OCI-LY7 (cell line): ENCODE results near the gene VAT1. TPM values are rescaled to one million over a fixed set of nuclear protein-coding genes. Genes with fewer than 3 reads are reported as not detected.

ENCODE experiments used
- BruUV-seq: library from RNA; stranded (reverse); fragments of 400-500 nt; replicated peaks from 2 replicates; lab custom pipeline; 2021; lab: Mats Ljungman, UMichigan
- CTCF ChIA-PET: fragments of 300-600 bp; sonication (Branson Sonifier 250); formaldehyde crosslinking; loops from one replicate; lab custom pipeline; 2022; ENCODE audit warnings: antibody characterized with exemption; ENCODE audit not compliant: unreplicated experiment; lab: Charles Lee
- POLR2A ChIA-PET: fragments of 300-600 bp; sonication (Branson Sonifier 250); formaldehyde crosslinking; loops from one replicate; lab custom pipeline; 2022; ENCODE audit warnings: antibody characterized with exemption; lab: Charles Lee
- DNase-seq: peaks from one replicate; pipeline ENCODE4 v3.0.0-alpha.2; 2015; ENCODE audit warnings: low spot score
- H2AFZ ChIP-seq: fragments of 200-600 bp; sonication (generic), shearing (Covaris generic); 2 replicates; pipeline ENCODE4 v1.6.1; 2014; ENCODE audit warnings: mild to moderate bottlenecking, antibody characterized with exemption, low read length, moderate library complexity
- H3K27ac ChIP-seq: fragments of 200-600 bp; sonication (generic); 2 replicates; pipeline ENCODE4 v1.5.1; 2014; ENCODE audit warnings: mixed run types, low read depth, mild to moderate bottlenecking, moderate library complexity, low read length, inconsistent platforms; ENCODE audit not compliant: poor library complexity, severe bottlenecking
- H3K36me3 ChIP-seq: fragments of 200-600 bp; sonication (generic); 2 replicates; pipeline ENCODE4 v1.6.1; 2014; ENCODE audit warnings: mild to moderate bottlenecking, antibody characterized with exemption, low read length, moderate library complexity, mixed read lengths; ENCODE audit not compliant: insufficient read depth
- H3K4me1 ChIP-seq: fragments of 200-600 bp; sonication (generic); 2 replicates; pipeline ENCODE4 v1.5.1; 2014; ENCODE audit warnings: mild to moderate bottlenecking, low read length; ENCODE audit not compliant: insufficient read depth, poor library complexity, severe bottlenecking
- H3K4me2 ChIP-seq: fragments of 200-600 bp; sonication (generic); 2 replicates; pipeline ENCODE4 v1.6.1; 2014; ENCODE audit warnings: mild to moderate bottlenecking, low read length
- H3K4me3 ChIP-seq: fragments of 200-600 bp; sonication (generic); 2 replicates; pipeline ENCODE4 v1.5.1; 2014; ENCODE audit warnings: mild to moderate bottlenecking, low read depth, low read length; ENCODE audit not compliant: poor library complexity, severe bottlenecking
- H3K79me2 ChIP-seq: fragments of 200-600 bp; sonication (generic); 2 replicates; pipeline ENCODE4 v1.6.1; 2016; ENCODE audit warnings: low read depth, mild to moderate bottlenecking, low read length, moderate library complexity, mixed read lengths; ENCODE audit not compliant: insufficient read depth
- H3K9me2 ChIP-seq: fragments of 200-600 bp; sonication (generic); 2 replicates; pipeline ENCODE4 v1.6.1; 2016; ENCODE audit warnings: mild to moderate bottlenecking, low read length, mixed read lengths; ENCODE audit not compliant: insufficient read depth
- H3K9me3 ChIP-seq: fragments of 200-600 bp; sonication (generic); 2 replicates; pipeline ENCODE4 v1.6.1; 2014; ENCODE audit warnings: mild to moderate bottlenecking, mixed run types, low read length, mixed read lengths
- H4K20me1 ChIP-seq: fragments of 200-600 bp; sonication (generic); 2 replicates; pipeline ENCODE4 v1.6.1; 2014; ENCODE audit warnings: mild to moderate bottlenecking, antibody characterized with exemption, low read length, moderate library complexity, mixed read lengths; ENCODE audit not compliant: insufficient read depth
- CTCF ChIP-seq: fragments of 200-600 bp; sonication (generic); conservative IDR thresholded peaks from 2 replicates; pipeline ENCODE4 v1.5.1; 2014; ENCODE audit warnings: mild to moderate bottlenecking, antibody characterized with exemption, low read length, moderate library complexity, mixed read lengths
- EZH2phosphoT487 ChIP-seq: fragments of 200-600 bp; sonication (generic); IDR thresholded peaks from 2 replicates; pipeline ENCODE4 v1.6.1; 2018; ENCODE audit warnings: low read depth, borderline replicate concordance, mild to moderate bottlenecking, mixed run types, antibody characterized with exemption, low read length, moderate library complexity, mixed read lengths
- intact Hi-C: fragments of 100-400 bp; cut with micrococcal nuclease; formaldehyde crosslinking; loops from one replicate; pipeline ENCODE4 v1.10.0; 2022; ENCODE audit not compliant: unreplicated experiment
- total RNA-seq, 2 experiments: library from RNA; depleted of rRNA in 1 of 2; stranded (reverse); fragments of >200 nt in 1 of 2; shearing (Covaris generic) in 1 of 2; gene quantifications; 2 replicates each; pipeline ENCODE4 v1.2.3, GENCODE V29; 2014 to 2022

Gene VAT1
- total RNA-seq, 2 experiments from 2014 or later, result 26.2 to 51.3 TPM

- H2AFZ ChIP-seq, result no peak overlapping the region
- no peak for DNase-seq
- peaks cover 9% of the 10 kb centered on the region for H3K4me1 ChIP-seq
- no peak overlapping the region for H3K4me3 ChIP-seq
- no peak overlapping the region for H3K4me2 ChIP-seq
- no peaks in the 10 kb centered on the region for H3K9me3 ChIP-seq
- no TSS peak for BruUV-seq
- no peaks in the 10 kb centered on the region for H3K9me2 ChIP-seq
- no peak for TF ChIP-seq EZH2phosphoT487
- H3K27ac ChIP-seq, result no peak overlapping the region
- CTCF ChIA-PET, result no interaction called here
- intact Hi-C loops, result no loop called here
- no peaks in the 10 kb centered on the region for H3K79me2 ChIP-seq
- no peaks in the 10 kb centered on the region for H4K20me1 ChIP-seq
- H3K36me3 ChIP-seq, result no peaks in the 10 kb centered on the region
- POLR2A ChIA-PET, result interaction anchor here (0.7 kb wide), 2 partner anchors 14 to 20 kb away, joined by 3 read pairs; no protein-coding TSS in a partner anchor
Observed at GRCh38 chr17:43018008-43018853, 4.0 kb downstream of the VAT1 start.

- POLR2A ChIA-PET, result no interaction called here
- CTCF ChIA-PET, result no interaction called here
Observed at GRCh38 chr17:43016216-43016615, 6.0 kb downstream of the VAT1 start.

GRCh38 chr17:43015579-43015978 is 6.6 kb downstream of the VAT1 start:
- Histone ChIP-seq H3K4me3 (no peak overlapping the region), H4K20me1 (no peaks in the 10 kb centered on the region), H3K4me1 (no peaks in the 10 kb centered on the region), H3K4me2 (no peak overlapping the region), H3K9me2 (no peaks in the 10 kb centered on the region), H2AFZ (no peak overlapping the region), H3K9me3 (no peaks in the 10 kb centered on the region), H3K27ac (no peak overlapping the region), H3K79me2 (no peaks in the 10 kb centered on the region), H3K36me3 (no peaks in the 10 kb centered on the region)
- TF ChIP-seq CTCF, result no peak
- no peak for TF ChIP-seq EZH2phosphoT487
- intact Hi-C loops, result no loop called here
- BruUV-seq, result no TSS peak
- DNase-seq, result no peak
- POLR2A ChIA-PET, result no interaction called here
- CTCF ChIA-PET, result no interaction called here

More at GRCh38 chr17:43016216-43016615, 6.0 kb downstream of the VAT1 start:
- Histone ChIP-seq H3K4me1 (peaks cover 5% of the 10 kb centered on the region), H3K9me3 (no peaks in the 10 kb centered on the region), H3K27ac (no peak overlapping the region), H3K4me3 (no peak overlapping the region), H4K20me1 (no peaks in the 10 kb centered on the region), H3K9me2 (no peaks in the 10 kb centered on the region), H3K36me3 (no peaks in the 10 kb centered on the region), H3K4me2 (no peak overlapping the region), H2AFZ (no peak overlapping the region), H3K79me2 (no peaks in the 10 kb centered on the region)
- no peak for DNase-seq
- no TSS peak for BruUV-seq
- no peak for TF ChIP-seq EZH2phosphoT487
- no peak for TF ChIP-seq CTCF
- intact Hi-C loops, result no loop called here
